IMR-90 (cell line): ENCODE results near the gene ORC2. TPM values are rescaled to one million over a fixed set of nuclear protein-coding genes. Genes with fewer than 3 reads are reported as not detected.

Experiments used
- ATAC-seq: fragments of 200-7000 bp; cut with Tn5 transposase; 2 replicates; pipeline ENCODE4 v1.9.1; 2020; ENCODE audit warnings: low read depth, mild to moderate bottlenecking, moderate library complexity
- BruUV-seq: library from RNA; stranded (reverse); fragments of 400-500 nt; replicated peaks from 2 replicates; lab custom pipeline; 2021; lab: Mats Ljungman, UMichigan
- CTCF ChIA-PET: fragments of 300-600 bp; formaldehyde crosslinking; extraction: SDS; loops from one replicate; lab custom pipeline; 2021; ENCODE audit warnings: antibody characterized with exemption; lab: Yijun Ruan, JAX
- POLR2A ChIA-PET: fragments of 300-600 bp; sonication (Branson Sonifier 250); formaldehyde crosslinking; loops from one replicate; lab custom pipeline; 2022; ENCODE audit warnings: antibody characterized with exemption; ENCODE audit not compliant: unreplicated experiment; lab: Charles Lee
- DNase-seq: peaks from one replicate; pipeline ENCODE4 v3.0.0; 2013
- H2AFZ ChIP-seq: replicated peaks from 2 replicates; pipeline ENCODE3; 2013; ENCODE audit warnings: low read length, mild to moderate bottlenecking; ENCODE audit not compliant: poor library complexity
- H2AK5ac ChIP-seq: 2 replicates; pipeline ENCODE4 v1.6.1; 2013; ENCODE audit warnings: low read depth, low read length, inconsistent platforms
- H2AK9ac ChIP-seq: replicated peaks from 2 replicates; pipeline ENCODE3; 2013; ENCODE audit warnings: mild to moderate bottlenecking, low read depth, low read length, moderate library complexity; ENCODE audit not compliant: poor library complexity
- H2BK120ac ChIP-seq: 2 replicates; pipeline ENCODE4 v1.6.1; 2013; ENCODE audit warnings: low read depth, low read length, inconsistent platforms
- H2BK15ac ChIP-seq: 3 replicates; pipeline ENCODE4 v1.6.1; 2013; ENCODE audit warnings: low read depth, low read length, inconsistent platforms
- H2BK20ac ChIP-seq: 2 replicates; pipeline ENCODE4 v1.6.1; 2013; ENCODE audit warnings: low read depth, mild to moderate bottlenecking, inconsistent platforms, low read length, moderate library complexity
- H2BK5ac ChIP-seq: 2 replicates; pipeline ENCODE4 v1.6.1; 2013; ENCODE audit warnings: mild to moderate bottlenecking, low read depth, low read length, inconsistent platforms; ENCODE audit not compliant: poor library complexity, severe bottlenecking
- H3K14ac ChIP-seq: replicated peaks from 2 replicates; pipeline ENCODE4 v1.6.1; 2013; ENCODE audit warnings: low read depth, low read length, inconsistent platforms
- H3K18ac ChIP-seq: 2 replicates; pipeline ENCODE4 v1.6.1; 2013; ENCODE audit warnings: low read depth, low read length, control low read depth
- H3K23ac ChIP-seq: 2 replicates; pipeline ENCODE4 v1.6.1; 2013; ENCODE audit warnings: low read depth, low read length, inconsistent platforms
- H3K27ac ChIP-seq: 2 replicates; pipeline ENCODE4 v1.5.1; 2013; ENCODE audit warnings: mild to moderate bottlenecking, control low read depth, low read length; ENCODE audit not compliant: insufficient read depth
- H3K27me3 ChIP-seq: 2 replicates; pipeline ENCODE4 v1.6.1; 2013; ENCODE audit warnings: low read length; ENCODE audit not compliant: control insufficient read depth, insufficient read depth
- H3K36me3 ChIP-seq: 2 replicates; pipeline ENCODE4 v1.6.1; 2013; ENCODE audit warnings: low read length, mixed read lengths; ENCODE audit not compliant: control insufficient read depth, insufficient read depth
- H3K4ac ChIP-seq: 2 replicates; pipeline ENCODE4 v1.6.1; 2013; ENCODE audit warnings: low read depth, low read length, inconsistent platforms
- H3K4me1 ChIP-seq: 2 replicates; pipeline ENCODE4 v1.6.1; 2013; ENCODE audit warnings: low read length, mixed read lengths; ENCODE audit not compliant: control insufficient read depth, insufficient read depth
- H3K4me2 ChIP-seq: 2 replicates; pipeline ENCODE4 v1.6.1; 2013; ENCODE audit warnings: low read depth, mild to moderate bottlenecking, control low read depth, low read length, moderate library complexity
- H3K4me3 ChIP-seq: 2 replicates; pipeline ENCODE4 v1.5.1; 2013; ENCODE audit warnings: low read depth, mild to moderate bottlenecking, control low read depth, low read length, moderate library complexity; ENCODE audit not compliant: insufficient read depth
- H3K56ac ChIP-seq: 2 replicates; pipeline ENCODE4 v1.6.1; 2013; ENCODE audit warnings: low read length, inconsistent platforms; ENCODE audit not compliant: insufficient read depth; ENCODE audit errors: extremely low read depth
- H3K79me1 ChIP-seq, 2 experiments: 2 replicates each; pipeline ENCODE4 v1.6.1; 2013; ENCODE audit warnings: low read length in 2 of 2, inconsistent platforms in 1 of 2, low read depth in 1 of 2
- H3K9ac ChIP-seq: 2 replicates; pipeline ENCODE4 v1.6.1; 2013; ENCODE audit warnings: low read depth, low read length, control low read depth
- H3K9me1 ChIP-seq: 2 replicates; pipeline ENCODE4 v1.6.1; 2013; ENCODE audit warnings: low read length, inconsistent platforms; ENCODE audit not compliant: insufficient read depth
- H3K9me3 ChIP-seq: 2 replicates; pipeline ENCODE4 v1.6.1; 2013; ENCODE audit warnings: low read length; ENCODE audit not compliant: control insufficient read depth, insufficient read depth
- H4K20me1 ChIP-seq: 2 replicates; pipeline ENCODE4 v1.6.1; 2013; ENCODE audit warnings: low read length, inconsistent platforms; ENCODE audit not compliant: insufficient read depth
- H4K5ac ChIP-seq: 2 replicates; pipeline ENCODE4 v1.6.1; 2013; ENCODE audit warnings: mild to moderate bottlenecking, low read depth, low read length, control low read depth
- H4K8ac ChIP-seq, 2 experiments: 2 replicates each; pipeline ENCODE4 v1.6.1; 2013; ENCODE audit warnings: low read depth in 2 of 2, low read length in 2 of 2, control low read depth in 1 of 2, inconsistent platforms in 1 of 2
- H4K91ac ChIP-seq: 2 replicates; pipeline ENCODE4 v1.6.1; 2013; ENCODE audit warnings: low read depth, low read length, inconsistent platforms; ENCODE audit not compliant: insufficient read depth
- CEBPB ChIP-seq: IDR thresholded peaks from 2 replicates; pipeline ENCODE4 v1.6.1; 2012; ENCODE audit warnings: low read depth, low read length, improper control_type of control experiment
- CHD1 ChIP-seq: IDR thresholded peaks from 2 replicates; pipeline ENCODE4 v1.6.1; 2012; ENCODE audit warnings: low read depth, low read length, improper control_type of control experiment
- WGBS, 2 experiments: methylation state at CpG; one replicate each; pipeline versions ENCODE4 v1.1.5 to v1.1.7; 2013; ENCODE audit warnings: missing lambda C conversion rate in 2 of 2; ENCODE audit not compliant: insufficient read length in 1 of 2; ENCODE audit errors: extremely low coverage in 2 of 2; 5-methylcytosine and 5-hydroxymethylcytosine counted together
- dilution Hi-C: fragments of 300-500 bp; cut with HindIII; formaldehyde crosslinking; loops from one replicate; pipeline ENCODE4 v1.14.3; 2018; ENCODE audit warnings: low sequenced_read_pairs; ENCODE audit not compliant: unreplicated experiment
- in situ Hi-C: fragments of 300-500 bp; cut with MboI; formaldehyde crosslinking; loops from 3 replicates; pipeline ENCODE4 v1.14.3; 2019; ENCODE audit warnings: low sequenced_read_pairs, inconsistent platforms, mixed read lengths
- intact Hi-C: fragments of 100-400 bp; cut with micrococcal nuclease; formaldehyde crosslinking; loops from 2 replicates; pipeline ENCODE4 v1.10.0; 2022
- microRNA-seq, 2 experiments: library from miRNA; stranded (forward) in 1 of 2; unstranded in 1 of 2; fragments of 10-50 nt in 1 of 2; fragments of <30 nt in 1 of 2; gene quantifications in 1 of 2; microRNA quantifications in 1 of 2; one replicate each; pipeline versions ENCODE3 to v1.1.0; 2013 to 2020; ENCODE audit not compliant: insufficient read depth in 1 of 2, insufficient read length in 1 of 2, unreplicated experiment in 1 of 2
- polyA plus RNA-seq, 3 experiments: library from polyadenylated mRNA; depleted of rRNA; stranded (reverse); fragments of >200 nt; gene quantifications; 2 replicates each; pipeline ENCODE4 v1.2.3, GENCODE V29; 2012; ENCODE audit warnings: low replicate concordance in 1 of 3
- small RNA-seq, 5 experiments: library from RNA; depleted of rRNA; stranded (forward); fragments of <200 nt; gene quantifications; one replicate each; pipeline ENCODE3, GENCODE V24; 2012
- total RNA-seq: library from RNA; depleted of rRNA; stranded (reverse); fragments of >200 nt; gene quantifications from 2 replicates; pipeline ENCODE4 v1.2.3, GENCODE V29; 2012; rRNA removed

ORC2 gene
- total and polyA plus RNA-seq, 2 of the 4 experiments (the other 2 are of a cell fraction) = 4.4 to 10.0 TPM

DNA sequence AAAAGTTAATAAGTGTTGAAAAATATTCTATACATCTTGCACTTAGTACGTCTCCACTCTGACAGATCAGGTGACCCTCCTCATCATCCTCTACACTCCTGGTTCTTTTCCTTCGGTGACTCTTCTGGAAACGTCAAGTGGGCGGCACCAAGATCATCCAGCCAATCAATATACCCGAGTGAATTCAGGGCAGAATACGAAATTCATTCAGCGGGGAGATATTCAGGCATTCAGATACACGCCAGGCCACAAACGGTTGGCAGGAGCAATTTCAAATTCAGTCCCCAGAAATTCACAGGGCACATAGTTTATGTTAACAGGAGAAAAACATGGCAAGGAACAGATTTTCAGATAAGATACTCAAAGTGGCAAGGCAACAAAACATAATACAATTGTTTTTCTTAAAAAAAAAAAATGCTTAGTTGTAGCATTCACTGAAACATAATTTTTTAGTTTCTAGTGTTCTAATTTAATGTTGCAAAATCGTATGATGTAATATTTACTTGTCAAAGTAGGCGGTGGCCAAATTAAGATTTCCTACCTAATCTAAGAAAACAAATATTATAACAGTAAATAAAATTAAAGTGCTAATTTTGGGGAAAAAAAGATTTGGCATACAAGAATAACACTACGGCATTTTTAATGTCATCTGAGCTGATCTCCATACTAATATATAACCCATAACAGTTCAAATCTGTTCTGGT is 103.2 kb downstream of the ORC2 start:
- Histone ChIP-seq H3K4me2 (peak overlapping the region; percentile 16; the same call in 1 of the 2 replicates), H2BK20ac (no peak overlapping the region), H2AK5ac (no peak overlapping the region), H3K56ac (no peak overlapping the region), H2BK120ac (no peak overlapping the region), H3K79me1 (peaks cover 18 to 46% of the 10 kb centered on the region in 2 experiments), H3K23ac (no peak overlapping the region), H4K20me1 (peaks cover 79% of the 10 kb centered on the region), H3K9me1 (peaks cover 7% of the 10 kb centered on the region), H2BK5ac (no peak overlapping the region), H3K9me3 (no peaks in the 10 kb centered on the region), H3K4me1 (peaks cover 2% of the 10 kb centered on the region), H4K5ac (no peak overlapping the region), H4K91ac (no peak overlapping the region), H3K27me3 (no peaks in the 10 kb centered on the region), H2AK9ac (no peak overlapping the region), H3K27ac (no peak overlapping the region), H3K4ac (no peak overlapping the region), H3K4me3 (no peak overlapping the region), H2BK15ac (no peak overlapping the region), H3K9ac (no peak overlapping the region), H3K18ac (no peak overlapping the region), H3K14ac (no peak overlapping the region), H4K8ac (no peak overlapping the region), H2AFZ (no peak overlapping the region), H3K36me3 (peaks cover 35% of the 10 kb centered on the region)
- DNase-seq (no peak), ATAC-seq (no peak)
- dilution Hi-C loops (no loop called here), in situ Hi-C loops (no loop called here), intact Hi-C loops (loop anchor here (5.0 kb wide), 1 partner anchor 113 kb away; no protein-coding TSS in a partner anchor)
- TF ChIP-seq CEBPB (peak; percentile 40; the same call in 1 of the 2 replicates), CHD1 (no peak)
- POLR2A ChIA-PET = no interaction called here
- 84% methylated on average over 2 of the region's 12 CpGs; no CpG with 5 or more reads in 1 of the 2 experiments for WGBS, 2 experiments
- BruUV-seq = no TSS peak
- CTCF ChIA-PET = no interaction called here

Small RNA genes lying within 50 kb of the gene (microRNA-seq; reads per million reads assigned to microRNA genes)
- not detected for gene RF00019 (ENCODE audit: insufficient read depth, insufficient read length)
- not detected for gene RNU6-312P (ENCODE audit: insufficient read depth, insufficient read length)
- not detected for gene RNU6-762P (ENCODE audit: insufficient read depth, insufficient read length)

Small RNA genes lying within 50 kb of the gene (small RNA-seq; reads per million reads assigned to genes)
- gene RF00019 (0 reads per million in 5 experiments), gene RNU6-312P (0 to 2.4 (median 0) reads per million in 5 experiments), gene RNU6-762P (0 reads per million in 5 experiments)

Other genes starting within 250 kb of the ORC2 start
- 268 and 323 TPM in 2 replicates for gene BZW1, start 151.8 kb downstream of the ORC2 start, total RNA-seq
- gene BZW1, start 151.8 kb downstream of the ORC2 start, polyA plus RNA-seq (2012; rRNA removed) = 187 and 204 TPM in 2 replicates
- 26.2 and 43.9 TPM in 2 replicates for gene CLK1, start 99.0 kb downstream of the ORC2 start, total RNA-seq
- 28.2 and 35.5 TPM in 2 replicates for gene CLK1, start 99.0 kb downstream of the ORC2 start, polyA plus RNA-seq (2012; rRNA removed)
- 35.1 and 49.2 TPM in 2 replicates for gene PPIL3, start 74.6 kb downstream of the ORC2 start, total RNA-seq
- gene PPIL3, start 74.6 kb downstream of the ORC2 start, polyA plus RNA-seq (2012; rRNA removed) = 37.3 and 47.9 TPM in 2 replicates
- gene NIF3L1, start 74.3 kb downstream of the ORC2 start, total RNA-seq = 31.1 and 43.0 TPM in 2 replicates
- 45.7 and 54.6 TPM in 2 replicates for gene NIF3L1, start 74.3 kb downstream of the ORC2 start, polyA plus RNA-seq (2012; rRNA removed)
- gene HYCC2, start 108.0 kb upstream of the ORC2 start, total RNA-seq = 9.1 and 10.0 TPM in 2 replicates
- gene HYCC2, start 108.0 kb upstream of the ORC2 start, polyA plus RNA-seq (2012; rRNA removed) = 1.7 and 2.2 TPM in 2 replicates
- gene NDUFB3, start 108.3 kb upstream of the ORC2 start, total RNA-seq = 41.0 and 105 TPM in 2 replicates
- 87.0 and 98.7 TPM in 2 replicates for gene NDUFB3, start 108.3 kb upstream of the ORC2 start, polyA plus RNA-seq (2012; rRNA removed)
- 48.3 and 59.9 TPM in 2 replicates for gene CFLAR, start 152.5 kb upstream of the ORC2 start, total RNA-seq
- 23.8 and 29.2 TPM in 2 replicates for gene CFLAR, start 152.5 kb upstream of the ORC2 start, polyA plus RNA-seq (2012; rRNA removed)
- gene CASP10, start 219.5 kb upstream of the ORC2 start, total RNA-seq = 0.28 and 0.90 TPM in 2 replicates
- 0.12 and 0.13 TPM in 2 replicates for gene CASP10, start 219.5 kb upstream of the ORC2 start, polyA plus RNA-seq (2012; rRNA removed)